Central memory CD4-positive, alpha-beta T cell (primary cell): ENCODE measurements around the gene CCNB3.
A peak's percentile ranks its signal among the peaks of the same experiment; 100 is the strongest.
"Not testable (repeated sequence)": the region's sequence is repeated elsewhere in the genome, so short reads cannot be mapped to it uniquely, and the experiment has no call there.

Experiments
- DNase-seq: peaks from one replicate; pipeline ENCODE4 v3.0.0; 2022
- total RNA-seq, 3 experiments: gene quantifications; one replicate each; lab custom pipeline; 2026; lab: John Stamatoyannopoulos, UW

CCNB3 gene, protein sequence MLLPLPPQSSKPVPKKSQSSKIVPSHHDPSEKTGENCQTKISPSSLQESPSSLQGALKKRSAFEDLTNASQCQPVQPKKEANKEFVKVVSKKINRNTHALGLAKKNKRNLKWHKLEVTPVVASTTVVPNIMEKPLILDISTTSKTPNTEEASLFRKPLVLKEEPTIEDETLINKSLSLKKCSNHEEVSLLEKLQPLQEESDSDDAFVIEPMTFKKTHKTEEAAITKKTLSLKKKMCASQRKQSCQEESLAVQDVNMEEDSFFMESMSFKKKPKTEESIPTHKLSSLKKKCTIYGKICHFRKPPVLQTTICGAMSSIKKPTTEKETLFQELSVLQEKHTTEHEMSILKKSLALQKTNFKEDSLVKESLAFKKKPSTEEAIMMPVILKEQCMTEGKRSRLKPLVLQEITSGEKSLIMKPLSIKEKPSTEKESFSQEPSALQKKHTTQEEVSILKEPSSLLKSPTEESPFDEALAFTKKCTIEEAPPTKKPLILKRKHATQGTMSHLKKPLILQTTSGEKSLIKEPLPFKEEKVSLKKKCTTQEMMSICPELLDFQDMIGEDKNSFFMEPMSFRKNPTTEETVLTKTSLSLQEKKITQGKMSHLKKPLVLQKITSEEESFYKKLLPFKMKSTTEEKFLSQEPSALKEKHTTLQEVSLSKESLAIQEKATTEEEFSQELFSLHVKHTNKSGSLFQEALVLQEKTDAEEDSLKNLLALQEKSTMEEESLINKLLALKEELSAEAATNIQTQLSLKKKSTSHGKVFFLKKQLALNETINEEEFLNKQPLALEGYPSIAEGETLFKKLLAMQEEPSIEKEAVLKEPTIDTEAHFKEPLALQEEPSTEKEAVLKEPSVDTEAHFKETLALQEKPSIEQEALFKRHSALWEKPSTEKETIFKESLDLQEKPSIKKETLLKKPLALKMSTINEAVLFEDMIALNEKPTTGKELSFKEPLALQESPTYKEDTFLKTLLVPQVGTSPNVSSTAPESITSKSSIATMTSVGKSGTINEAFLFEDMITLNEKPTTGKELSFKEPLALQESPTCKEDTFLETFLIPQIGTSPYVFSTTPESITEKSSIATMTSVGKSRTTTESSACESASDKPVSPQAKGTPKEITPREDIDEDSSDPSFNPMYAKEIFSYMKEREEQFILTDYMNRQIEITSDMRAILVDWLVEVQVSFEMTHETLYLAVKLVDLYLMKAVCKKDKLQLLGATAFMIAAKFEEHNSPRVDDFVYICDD (N-terminal part only)
- total RNA-seq = 0.38 to 0.53 (median 0.39) reads per million in 3 experiments

DNA sequence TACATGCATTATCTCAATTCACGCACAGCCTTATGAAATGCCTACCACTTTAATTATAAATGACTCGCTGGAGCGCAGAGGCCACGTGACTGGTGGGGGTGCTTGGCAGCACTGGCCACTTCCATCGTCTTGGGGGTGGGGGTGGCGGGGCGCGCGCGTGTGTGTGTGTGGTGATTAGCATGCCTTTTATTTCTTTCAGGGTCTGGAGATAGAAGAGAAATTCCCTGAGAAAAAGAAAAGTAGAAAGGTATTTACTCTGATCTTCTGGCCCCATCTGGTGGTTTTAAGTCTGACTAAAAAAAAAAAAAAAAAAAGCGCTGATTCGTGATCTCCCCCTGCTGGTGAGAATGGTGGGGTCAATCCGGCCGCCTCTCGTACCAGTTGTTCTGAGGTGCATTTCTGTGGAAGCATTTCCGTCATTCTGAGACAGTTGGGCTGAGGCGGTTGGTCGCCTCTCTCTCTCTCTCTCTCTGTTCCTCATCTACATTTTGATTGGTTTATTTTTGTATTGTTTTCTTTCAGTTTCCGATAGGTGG, at the start of gene CCNB3:
TSS of gene CCNB3 (plus strand) at position 402 of the 536 bp plus-strand sequence. CDS start 80,399 bp downstream, outside the sequence.
- peak; percentile 76 for DNase-seq

DNA sequence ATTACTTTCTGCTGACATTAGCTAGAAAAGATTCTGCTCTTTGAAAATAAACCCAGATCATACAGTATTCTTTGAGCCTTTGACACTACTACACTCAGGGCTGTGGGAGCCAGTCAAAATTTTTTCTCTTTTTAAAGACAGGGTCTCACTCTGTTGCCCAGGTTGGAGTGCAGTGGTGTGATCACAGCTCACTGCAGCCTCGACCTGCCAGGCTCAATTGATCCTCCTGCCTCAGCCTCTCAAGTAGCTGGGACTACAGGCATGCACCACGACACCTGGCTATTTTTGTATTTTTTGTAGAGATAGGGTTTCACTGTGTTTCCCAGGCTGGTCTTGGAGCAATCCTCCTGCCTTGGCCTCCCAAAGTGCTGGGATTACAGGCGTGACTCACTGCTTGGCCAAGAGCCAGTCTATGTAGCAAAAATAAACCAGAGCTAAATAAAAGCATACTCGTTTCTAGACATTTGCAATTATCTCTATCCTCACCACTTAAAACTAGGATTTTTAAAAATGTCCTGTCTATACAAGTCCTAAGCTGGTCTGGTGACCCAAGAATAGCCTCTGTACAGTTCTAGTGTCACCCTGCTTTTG, 46.9 kb upstream of the CCNB3 start:
- no peak for DNase-seq

DNA sequence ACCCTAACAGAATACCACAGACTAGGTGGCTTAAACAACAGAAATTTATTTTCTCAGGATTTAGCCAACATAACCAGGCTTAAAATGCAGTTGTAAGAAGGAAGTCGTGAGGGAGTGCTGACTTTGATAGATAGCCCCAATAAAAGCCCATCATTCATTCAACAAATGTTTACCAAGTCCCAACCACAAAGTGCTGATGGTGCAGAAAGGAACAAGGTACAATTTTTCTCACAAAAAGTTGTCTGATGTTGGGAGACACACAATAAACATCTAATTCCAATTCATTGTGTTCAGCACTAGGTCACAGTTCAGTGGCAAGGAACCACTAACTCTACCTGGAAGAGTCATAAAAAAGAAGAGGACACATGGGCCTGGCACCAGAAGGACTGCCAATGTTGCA, 46.0 kb upstream of the CCNB3 start:
- no peak for DNase-seq

DNA sequence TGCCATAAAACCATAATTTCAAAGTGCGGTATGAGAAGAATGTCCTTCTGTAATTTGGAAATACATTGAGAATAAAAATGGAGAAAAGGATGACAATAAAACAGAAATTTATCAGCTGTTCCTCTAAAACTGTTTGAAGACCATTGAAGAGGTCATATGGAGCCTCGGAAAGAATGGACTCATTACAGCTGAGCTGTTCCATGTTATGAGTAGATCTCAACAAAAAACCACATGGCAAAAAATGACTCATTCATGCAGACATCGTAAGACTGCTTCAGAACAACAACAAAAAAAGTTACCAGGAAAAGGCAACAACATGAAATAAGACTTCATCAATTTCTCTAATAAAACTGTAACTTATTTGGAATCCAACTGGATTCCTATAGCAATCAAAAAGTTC, 43.4 kb upstream of the CCNB3 start:
- DNase-seq = no peak

DNA sequence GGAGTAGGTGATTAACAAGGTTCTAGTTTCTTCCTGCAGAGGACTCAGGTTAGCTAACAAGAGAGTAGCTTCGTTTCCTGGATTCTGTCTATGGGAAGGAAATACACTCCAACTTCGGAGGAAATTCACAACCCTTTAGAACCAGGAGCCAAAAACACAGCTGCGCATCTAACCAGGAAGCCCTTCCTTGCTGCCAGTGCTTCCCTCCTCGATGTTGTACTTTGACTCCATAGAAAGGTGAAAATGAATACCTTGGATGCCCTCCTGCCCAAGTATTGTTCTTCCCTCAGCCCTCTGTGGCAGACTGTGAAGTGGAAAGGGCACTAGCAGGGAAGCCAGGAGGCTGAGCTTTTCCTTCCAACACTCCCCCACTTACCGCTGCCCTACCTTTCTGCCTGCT, 38.8 kb upstream of the CCNB3 start:
- DNase-seq = no peak

DNA sequence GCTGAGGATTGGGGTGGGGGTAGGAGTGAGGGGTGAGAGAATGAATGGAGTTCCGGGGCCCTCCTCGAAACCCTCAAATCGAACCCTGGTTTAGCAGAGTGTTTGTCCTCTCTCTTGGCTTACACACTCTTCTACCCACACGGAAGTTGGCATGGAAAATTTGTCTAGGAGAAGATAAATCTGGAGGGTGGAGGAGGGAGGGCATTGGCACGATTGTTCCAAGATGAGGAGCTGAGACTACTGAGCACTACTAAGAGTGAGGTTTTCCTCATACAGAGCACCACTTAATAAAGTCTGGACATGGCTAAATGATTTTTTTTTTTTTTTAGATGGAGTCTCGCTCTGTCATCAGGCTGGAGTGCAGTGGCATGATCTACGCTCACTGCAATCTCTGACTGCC, 37.2 kb upstream of the CCNB3 start:
- no peak for DNase-seq

DNA sequence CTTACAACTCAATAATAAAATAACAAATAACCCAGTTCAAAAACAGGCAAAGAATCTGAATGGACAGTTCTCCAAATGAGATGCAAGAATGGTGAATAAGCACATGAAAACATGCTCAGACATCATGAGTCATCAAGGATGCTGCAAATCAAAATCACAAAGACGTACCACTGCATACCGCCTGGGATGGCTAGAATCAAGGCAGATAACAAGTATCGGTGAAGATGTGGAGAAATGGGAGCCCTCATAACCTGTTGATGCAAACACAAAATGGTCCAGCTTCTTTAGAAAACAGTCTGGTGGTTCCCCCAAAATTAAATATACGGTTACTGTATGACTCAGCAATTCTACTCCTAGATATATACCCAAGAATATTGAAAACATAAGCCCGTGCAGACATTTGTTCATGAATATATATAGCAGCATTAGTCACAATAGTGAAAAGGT, 36.3 kb upstream of the CCNB3 start:
- DNase-seq = no peak

DNA sequence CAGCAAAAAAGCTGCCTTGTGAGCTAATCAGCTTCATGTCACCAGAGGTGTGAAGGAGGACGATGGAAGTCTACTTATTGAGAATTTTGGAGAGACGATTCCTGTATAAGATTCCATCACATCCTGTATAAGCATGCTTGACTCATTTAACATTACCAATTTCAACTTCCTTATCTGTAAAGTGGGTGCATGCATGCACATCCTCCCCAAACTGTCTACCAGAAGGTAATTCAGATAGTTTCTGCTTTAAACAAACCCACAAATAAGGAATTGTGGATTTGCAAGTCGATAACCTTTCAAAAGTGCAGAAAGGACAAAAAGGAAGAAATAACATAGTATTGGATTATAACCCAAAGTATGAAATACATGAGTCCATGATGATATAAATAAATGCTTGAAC, 34.8 kb upstream of the CCNB3 start:
- DNase-seq = no peak

DNA sequence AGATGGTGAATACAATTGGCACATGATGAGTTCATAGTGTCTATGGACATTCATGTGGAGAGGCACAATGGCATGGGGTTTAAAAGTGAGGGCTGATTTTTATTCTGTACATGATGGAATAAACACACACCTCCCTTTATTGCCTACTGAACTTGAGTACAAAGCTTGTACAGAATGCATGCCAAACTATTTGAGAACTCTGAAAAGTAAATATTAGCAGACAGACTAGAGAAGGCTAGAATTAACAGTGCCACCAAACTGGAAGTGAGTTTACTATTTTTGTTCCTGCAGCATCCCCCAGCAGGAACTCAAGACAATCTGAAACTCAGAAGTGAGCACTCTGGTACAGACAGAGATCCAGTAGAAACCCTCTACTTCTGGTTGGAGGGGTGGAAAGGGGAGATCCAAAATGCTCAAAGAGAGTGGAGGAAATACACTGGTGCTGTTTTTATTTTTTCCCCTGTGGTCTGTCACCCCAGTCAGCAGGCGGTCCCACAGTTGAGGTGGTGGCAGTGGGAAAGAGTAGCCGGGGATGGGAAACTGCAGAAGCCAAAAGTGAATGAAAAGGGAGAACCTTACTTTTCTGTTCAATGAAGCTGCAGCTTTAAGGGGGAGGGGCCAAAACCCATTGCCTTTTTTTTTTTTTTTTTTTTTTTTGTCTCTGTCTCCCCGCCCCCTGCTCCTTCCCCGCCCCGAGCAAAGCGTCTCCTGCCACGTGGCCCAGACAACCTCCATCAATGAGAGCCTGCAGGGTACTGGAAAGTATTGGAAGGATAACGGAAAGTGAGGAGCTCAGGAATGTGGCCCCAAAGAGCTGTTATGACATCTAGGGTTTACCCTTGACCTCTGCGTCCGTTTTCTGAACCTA, 24.3 kb upstream of the CCNB3 start:
- no peak for DNase-seq

DNA sequence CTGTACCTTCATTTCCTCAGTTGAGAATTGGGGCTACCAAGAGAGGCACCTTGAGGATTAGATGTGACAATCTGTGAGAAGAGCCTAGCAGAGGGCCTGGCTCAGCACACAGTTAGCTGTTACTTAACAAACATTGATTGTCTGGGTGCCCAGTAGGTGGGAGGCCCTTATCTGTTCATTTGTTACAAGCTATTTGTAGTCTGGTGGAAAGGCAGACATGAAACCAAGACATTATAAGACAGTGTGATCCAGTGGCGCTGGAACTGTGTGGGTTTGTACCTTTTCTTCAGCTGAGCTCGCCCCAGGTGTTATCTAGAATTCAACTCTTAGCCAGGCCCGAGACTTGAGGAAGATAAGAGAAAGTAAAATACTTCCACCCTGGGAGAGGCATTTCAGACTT, 20.7 kb upstream of the CCNB3 start:
- no peak for DNase-seq

DNA sequence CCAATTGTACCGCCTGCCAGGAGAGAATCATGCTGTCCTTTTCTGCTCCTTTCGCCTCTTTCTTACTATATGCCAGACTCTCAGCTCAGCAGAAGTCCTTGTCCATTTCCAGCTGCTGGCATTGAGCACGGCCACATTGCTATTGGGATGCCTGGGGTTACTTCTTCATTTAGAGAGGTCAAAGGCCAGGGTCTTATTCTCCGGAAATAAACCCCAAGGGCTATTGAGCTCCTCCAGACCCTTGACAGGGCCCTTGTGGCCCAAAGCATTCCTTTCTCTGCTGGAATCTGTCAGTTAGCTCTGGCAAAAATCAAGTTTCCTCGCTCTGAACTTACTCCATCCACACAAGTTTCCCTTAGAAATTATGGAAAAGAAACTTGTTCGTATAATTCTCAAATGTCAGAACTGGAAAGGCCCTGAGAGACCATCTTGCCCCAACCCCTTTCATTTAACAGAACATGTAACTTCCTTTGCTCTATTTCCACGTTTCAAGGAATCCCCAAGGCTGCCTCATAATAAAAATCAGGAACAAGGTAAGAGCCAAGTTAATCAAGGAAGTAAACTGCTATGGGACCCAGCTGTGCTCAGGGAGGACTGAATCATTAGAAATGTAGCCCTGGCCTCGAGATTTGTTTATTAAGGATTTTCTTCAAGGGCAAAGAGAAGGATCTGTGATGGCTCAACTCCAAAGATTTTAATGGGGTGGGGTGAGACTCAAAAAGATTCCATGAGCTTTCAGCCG, 15.5 kb upstream of the CCNB3 start:
- DNase-seq = no peak

DNA sequence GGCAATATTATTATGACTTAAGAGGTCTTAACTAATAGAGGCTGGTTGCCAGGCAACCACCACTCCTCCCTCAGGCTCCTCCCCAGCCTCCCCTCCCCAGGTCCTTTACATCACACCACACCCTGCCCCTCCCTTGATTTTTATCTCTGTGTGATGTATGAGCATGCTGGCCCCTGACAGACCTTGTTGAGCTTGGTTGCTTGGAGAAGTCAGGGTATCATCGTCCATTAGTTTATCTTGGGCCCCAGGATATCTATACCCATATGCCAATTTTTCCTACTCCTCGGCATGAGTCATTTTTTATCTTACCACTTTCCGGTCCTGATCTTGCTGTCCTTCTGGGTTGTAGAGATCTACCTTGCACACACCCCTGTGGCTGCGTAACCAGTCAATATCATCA, 6.2 kb upstream of the CCNB3 start:
- no peak for DNase-seq

DNA sequence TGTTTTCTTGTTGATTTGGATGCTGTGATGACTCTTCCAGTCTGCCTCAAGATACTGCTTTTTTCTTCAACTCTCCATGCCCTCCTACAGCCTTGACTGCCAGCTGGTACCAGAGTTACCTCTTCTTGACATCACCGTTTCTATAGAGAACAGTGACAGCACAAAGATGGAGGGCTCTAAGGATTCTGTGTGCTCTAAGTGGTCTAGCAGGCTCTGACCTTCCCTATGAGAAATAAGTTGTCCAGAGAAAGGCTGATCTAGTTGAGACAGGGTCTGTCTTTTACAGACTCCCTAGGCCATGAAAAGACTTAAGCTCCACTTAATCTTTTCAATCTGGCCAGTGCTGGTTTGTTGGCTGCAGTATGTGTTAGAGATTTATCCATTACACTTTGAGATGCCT, 3.7 kb upstream of the CCNB3 start, which contains the start of gene AKAP4:
TSS of gene AKAP4 (minus strand) at position 101 of the 400 bp plus-strand sequence. CDS start 118 bp downstream, outside the sequence.
- DNase-seq = no peak

DNA sequence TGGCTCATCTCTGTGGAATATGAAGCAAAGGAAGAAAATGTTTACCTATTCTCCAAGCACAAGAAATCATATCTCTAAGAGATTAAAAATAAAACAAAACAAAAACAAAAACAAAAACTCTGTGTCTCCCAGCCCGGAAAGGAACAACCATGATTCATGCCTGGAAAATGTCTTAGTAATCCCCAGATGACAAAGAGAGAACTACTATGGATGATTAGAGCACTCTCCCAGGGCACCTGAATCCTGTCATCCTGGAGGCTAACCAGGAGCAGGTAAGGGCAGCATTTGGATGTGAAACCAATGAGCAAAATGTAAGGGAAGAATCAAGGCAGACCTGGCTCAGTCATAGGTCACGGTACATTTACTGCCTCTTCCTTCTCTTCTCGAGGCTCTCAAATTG, 2.0 kb upstream of the CCNB3 start:
- no peak for DNase-seq

DNA sequence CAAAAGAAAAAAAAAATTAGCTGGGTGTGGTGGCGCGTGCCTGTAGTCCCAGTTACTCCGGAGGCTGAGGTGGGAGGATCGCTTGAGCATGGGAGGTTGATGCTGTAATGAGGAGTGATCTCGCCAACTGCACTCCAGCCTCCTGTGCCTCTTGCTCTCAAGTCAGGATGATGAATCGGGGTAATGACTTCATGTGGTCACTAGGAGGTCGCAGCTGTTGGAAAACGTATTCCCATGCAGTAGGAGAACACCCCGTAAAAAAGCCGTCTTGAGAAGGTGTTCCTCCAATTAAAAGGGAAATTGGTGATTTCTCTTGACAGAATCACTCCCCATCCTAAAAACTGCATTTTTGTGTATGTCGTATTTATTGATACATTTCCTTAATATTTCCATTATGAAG, 2.2 kb downstream of the CCNB3 start:
- DNase-seq = no peak

DNA sequence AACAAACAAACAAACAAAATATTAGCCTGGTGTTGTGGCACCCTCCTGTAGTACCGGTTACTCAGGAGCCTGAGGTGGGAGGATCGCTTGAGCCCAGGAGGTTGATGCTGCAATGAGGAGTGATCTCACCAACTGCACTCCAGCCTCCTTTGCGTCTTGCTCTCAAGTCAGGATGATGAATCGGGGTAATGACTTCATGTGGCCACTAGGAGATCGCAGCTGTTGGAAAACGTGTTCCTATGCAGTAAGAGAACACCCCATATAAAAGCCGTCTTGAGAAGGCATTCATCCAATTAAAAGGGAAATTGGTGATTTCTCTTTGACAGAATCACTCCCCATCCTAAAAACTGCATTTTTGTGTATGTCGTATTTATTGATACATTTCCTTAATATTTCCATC, 6.9 kb downstream of the CCNB3 start:
- no peak for DNase-seq

DNA sequence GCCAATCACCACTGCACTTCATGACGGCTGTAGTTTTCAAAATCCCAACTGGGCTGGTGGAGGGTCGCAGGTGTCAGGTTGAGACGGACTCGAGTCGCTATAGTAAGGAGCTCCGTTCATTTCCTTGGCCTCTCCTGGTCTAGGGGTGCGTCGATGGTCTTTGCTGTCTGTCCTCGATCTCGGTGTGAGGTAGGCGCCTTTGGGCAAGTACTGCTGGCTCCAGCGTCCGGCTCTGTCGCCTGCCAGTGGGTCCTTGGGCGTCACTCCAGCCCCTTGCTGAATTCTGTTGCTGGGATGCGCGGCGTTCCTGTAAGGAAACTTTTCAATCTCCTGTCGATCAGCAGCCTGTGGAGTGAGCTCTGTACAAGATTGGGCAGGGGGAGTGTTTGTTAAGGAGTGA, 76.7 kb downstream of the CCNB3 start:
- no peak for DNase-seq

DNA sequence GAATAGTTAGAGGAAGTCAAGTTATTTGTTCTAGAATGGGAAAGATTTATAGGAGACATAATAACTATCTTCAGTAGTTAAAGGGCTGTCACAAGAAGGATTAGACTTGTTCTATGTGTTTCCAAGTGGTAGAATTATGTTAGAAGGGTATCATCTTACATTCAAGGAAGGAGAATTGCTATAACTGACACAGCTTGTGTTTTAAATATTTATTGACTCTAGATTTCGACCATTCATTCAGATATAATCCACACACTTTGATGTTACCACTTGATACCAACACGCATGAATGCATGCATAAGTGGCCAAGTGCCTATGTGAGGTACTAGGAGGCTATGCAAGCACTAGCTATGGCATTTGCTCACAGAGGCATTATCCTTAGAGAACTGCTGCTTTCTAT, 122.7 kb downstream of the CCNB3 start:
- no peak for DNase-seq

DNA sequence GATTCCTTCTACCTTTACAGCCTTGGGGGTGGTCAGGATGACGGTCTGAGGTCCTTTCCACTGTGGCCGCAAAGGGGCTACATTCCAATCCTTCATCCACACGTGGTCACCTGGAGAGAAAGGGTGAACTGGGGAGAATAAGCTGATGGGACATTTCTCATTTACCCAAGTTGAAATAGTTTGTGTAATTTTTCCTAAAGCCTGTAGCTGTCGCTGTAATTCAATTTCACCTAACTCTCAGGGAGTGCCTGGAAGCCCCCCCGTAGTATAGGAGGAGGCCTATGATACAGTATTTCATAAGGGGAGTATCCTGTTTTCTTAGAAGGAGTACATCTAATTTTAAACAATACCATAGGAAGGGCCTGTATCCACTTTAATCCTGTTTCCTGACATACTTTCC, 128.1 kb downstream of the CCNB3 start:
- DNase-seq = not testable (repeated sequence)

DNA sequence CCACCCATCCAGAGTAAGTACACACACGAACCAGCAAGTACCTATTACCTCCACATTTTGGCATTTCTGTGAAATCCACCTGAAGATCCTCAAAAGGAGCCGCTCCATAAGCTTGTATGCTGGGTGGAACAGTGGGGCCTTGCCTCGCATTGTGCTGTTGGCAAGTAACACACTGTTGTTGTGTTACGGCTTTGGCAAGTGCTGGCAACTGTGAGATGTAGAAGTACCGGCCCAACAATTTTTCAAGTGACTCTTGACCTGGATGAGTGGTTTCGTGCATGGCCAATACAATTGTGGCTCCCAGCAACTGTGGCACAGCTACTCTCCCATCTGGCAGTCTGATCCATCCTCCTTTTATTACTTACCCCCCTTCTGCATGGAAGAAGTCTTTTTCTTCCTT, 128.7 kb downstream of the CCNB3 start:
- no peak for DNase-seq
